ENCODE data around the gene ZMYND10. TPM values are rescaled to one million over a fixed set of nuclear protein-coding genes. Genes with fewer than 3 reads are reported as not detected.

Gene ZMYND10
- total RNA-seq, 1 donor from 2014 or later: 32.8 TPM

DNA sequence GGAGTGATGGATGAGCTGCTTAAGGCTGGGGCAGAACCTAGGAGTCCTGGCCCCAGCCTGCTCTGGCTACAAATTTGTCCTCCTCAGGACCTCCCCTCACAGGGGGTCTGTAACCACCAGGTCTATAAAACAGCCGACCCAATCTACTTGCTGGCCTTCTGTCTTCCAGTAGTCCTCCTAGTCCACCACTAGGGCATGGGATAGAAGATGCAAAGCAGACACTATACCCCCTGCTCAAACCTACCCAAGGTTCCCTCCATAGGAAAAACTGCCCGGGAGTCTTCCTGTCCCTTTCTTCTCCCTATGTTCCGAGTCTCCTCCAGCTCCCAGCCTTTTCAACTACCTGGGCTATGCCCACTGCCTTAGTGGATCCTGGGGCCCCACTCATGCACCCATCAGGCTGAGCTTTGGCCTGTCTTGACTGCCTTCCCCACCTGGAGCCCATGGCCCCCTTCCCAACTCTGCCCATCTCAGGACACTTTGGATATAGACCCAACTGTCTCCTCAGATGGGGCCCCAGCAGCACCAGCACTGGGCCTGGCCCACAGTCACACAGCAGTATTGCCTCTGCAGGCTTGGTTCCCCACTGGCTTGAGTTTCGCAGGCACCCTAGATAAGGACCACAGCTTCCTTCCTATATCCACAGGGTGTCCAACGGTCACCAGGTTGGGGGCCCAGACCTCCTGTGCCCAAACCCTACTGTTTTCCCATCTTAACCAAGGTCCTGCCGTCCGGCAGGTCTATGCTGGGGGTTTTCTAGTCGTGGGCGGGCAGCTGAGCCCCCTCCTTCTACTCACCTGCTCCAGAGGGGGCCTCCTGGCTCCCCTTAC is 47.4 kb downstream of the ZMYND10 start:
- peak; percentile 53 for DNase-seq
- TF ChIP-seq, protein P1, sequence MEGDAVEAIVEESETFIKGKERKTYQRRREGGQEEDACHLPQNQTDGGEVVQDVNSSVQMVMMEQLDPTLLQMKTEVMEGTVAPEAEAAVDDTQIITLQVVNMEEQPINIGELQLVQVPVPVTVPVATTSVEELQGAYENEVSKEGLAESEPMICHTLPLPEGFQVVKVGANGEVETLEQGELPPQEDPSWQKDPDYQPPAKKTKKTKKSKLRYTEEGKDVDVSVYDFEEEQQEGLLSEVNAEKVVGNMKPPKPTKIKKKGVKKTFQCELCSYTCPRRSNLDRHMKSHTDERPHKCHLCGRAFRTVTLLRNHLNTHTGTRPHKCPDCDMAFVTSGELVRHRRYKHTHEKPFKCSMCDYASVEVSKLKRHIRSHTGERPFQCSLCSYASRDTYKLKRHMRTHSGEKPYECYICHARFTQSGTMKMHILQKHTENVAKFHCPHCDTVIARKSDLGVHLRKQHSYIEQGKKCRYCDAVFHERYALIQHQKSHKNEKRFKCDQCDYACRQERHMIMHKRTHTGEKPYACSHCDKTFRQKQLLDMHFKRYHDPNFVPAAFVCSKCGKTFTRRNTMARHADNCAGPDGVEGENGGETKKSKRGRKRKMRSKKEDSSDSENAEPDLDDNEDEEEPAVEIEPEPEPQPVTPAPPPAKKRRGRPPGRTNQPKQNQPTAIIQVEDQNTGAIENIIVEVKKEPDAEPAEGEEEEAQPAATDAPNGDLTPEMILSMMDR (IDR thresholded peaks at IDR 0.05): no peak

DNA sequence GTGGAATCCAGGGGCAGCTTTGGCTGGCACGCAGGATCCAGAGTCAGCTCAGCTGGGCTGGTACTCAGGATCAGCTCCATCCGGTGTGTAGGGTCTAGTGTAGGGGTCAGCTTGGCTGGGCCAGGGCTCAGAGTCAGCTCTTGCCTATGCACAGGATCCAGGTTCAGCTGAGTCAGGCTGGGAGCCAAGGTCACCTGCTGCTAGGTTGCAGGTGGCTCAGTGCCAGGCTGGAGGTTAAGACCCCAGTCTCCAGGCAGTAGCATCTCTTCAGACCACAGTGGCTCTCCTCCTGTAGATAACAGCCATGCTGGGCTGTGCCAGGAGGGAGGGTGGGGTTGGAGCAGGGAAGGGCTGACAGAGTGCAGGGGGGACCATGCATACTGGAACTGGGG is 48.2 kb downstream of the ZMYND10 start:
- intact Hi-C loops (cut with DNase I): no loop called here
- H3K9me3 ChIP-seq: no peaks in the 10 kb centered on the region
- no peak overlapping the region for H3K4me3 ChIP-seq
- H3K27me3 ChIP-seq (ENCODE audit: low read depth): no peaks in the 10 kb centered on the region
- DNase-seq: no peak
- TF ChIP-seq, protein P1 (IDR thresholded peaks at IDR 0.05): no peak
- H3K36me3 ChIP-seq: no peaks in the 10 kb centered on the region
- H3K4me1 ChIP-seq: peaks cover 53% of the 10 kb centered on the region
- no peak overlapping the region for H3K27ac ChIP-seq
- no peak for ATAC-seq

More for the DNA sequence above, 47.4 kb downstream of the ZMYND10 start:
- H3K27me3 ChIP-seq (ENCODE audit: low read depth): no peaks in the 10 kb centered on the region
- no peak for ATAC-seq
- no peaks in the 10 kb centered on the region for H3K36me3 ChIP-seq
- H3K27ac ChIP-seq: peak overlapping the region; percentile 88
- no peaks in the 10 kb centered on the region for H3K9me3 ChIP-seq
- intact Hi-C loops (cut with DNase I): no loop called here
- peak overlapping the region; percentile 75 for H3K4me3 ChIP-seq
- peaks cover 49% of the 10 kb centered on the region for H3K4me1 ChIP-seq

DNA sequence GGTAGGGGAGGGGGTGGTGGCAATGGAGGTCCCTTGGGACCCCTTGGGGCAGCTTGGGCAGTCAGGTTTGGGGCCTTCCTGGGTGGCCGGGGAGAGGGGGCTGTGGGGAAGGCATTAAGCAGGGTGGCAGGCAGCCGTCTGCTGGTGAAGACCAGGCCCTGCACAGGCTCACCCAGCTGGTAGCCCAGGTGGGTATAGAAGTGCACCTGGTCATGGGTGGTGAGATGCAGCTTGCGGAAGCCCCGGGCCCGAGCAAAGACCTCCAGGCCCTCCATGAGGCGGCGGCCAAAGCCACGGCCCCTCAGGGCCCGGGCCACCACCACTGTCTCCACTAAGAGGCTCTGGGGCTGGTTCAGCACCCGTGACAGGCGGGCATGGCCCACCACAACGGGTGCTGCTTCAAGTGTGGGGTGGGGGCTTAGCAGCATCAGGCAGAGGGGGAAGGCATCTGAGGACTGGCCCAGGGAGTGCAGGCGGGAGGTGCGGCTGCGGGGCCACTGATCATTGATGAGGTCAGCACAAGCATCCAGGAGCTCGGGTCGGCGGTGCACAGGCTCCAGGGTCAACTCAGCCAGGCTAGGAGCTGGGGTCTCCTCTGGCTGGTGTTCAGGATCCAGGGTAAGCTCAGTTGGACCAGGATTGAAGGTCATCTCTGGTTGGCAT is 48.7 kb downstream of the ZMYND10 start:
- Histone ChIP-seq H3K4me3 (no peak overlapping the region), H3K4me1 (peaks cover 48% of the 10 kb centered on the region), H3K27me3 (ENCODE audit: low read depth) (no peaks in the 10 kb centered on the region), H3K9me3 (no peaks in the 10 kb centered on the region), H3K36me3 (no peaks in the 10 kb centered on the region), H3K27ac (no peak overlapping the region)
- ATAC-seq (no peak), DNase-seq (no peak)
- intact Hi-C loops (cut with DNase I): no loop called here
- TF ChIP-seq, protein P1 (IDR thresholded peaks at IDR 0.05): no peak

DNA sequence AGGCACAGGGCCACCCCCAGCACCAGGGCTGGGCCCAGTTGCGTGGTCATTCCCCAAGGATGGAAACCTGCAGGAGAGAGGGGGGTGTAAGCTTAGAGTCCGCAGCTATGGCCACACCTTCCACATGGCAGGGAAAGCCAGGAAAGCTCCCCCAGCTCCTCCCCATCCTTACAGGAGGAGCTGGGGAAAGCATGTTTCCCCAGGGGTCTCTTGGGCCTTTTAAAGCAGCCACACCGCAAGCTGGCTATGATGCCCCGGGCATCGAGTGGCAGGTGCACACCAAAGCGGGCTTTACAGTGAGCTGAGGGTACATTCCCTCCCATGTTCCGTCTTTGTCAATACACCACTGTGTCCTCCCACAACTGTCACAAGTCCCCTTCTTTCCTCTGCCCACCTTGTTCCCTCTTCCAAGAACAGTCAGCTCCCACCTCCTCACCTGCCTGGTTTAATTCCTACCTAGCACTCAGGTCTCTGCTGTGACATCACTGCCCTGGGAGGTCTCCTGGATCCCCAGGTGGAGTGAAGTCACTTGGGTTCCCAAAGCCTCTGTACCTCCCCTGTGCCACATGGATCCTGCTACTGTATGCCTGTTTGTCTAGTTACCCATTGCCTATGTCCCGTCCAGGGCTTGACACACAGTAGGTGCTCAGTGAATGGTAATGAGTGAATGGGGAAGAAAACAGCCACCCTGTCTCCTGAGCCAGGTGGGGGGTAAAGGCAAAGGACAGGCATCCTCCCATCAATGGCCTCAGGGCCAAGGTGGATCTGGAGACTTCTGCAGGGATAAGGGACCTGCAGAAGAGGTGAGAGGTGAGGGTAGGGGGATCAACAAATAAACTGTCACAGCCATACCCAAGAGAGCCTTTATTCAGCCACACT is 49.7 kb downstream of the ZMYND10 start:
- TF ChIP-seq, protein P1 (IDR thresholded peaks at IDR 0.05): no peak
- DNase-seq (no peak), ATAC-seq (no peak)
- Histone ChIP-seq H3K4me1 (peaks cover 47% of the 10 kb centered on the region), H3K4me3 (no peak overlapping the region), H3K9me3 (no peaks in the 10 kb centered on the region), H3K27me3 (ENCODE audit: low read depth) (no peaks in the 10 kb centered on the region), H3K27ac (no peak overlapping the region), H3K36me3 (no peaks in the 10 kb centered on the region)
- intact Hi-C loops (cut with DNase I): no loop called here
